Fibroblast of skin of back (primary cell): Measurements from ENCODE around the gene CPEB1. TPM values are rescaled to one million over a fixed set of nuclear protein-coding genes. Genes with fewer than 3 reads are reported as not detected.

Experiments
- DNase-seq: peaks from one replicate; pipeline ENCODE4 v3.0.0-alpha.2; 2013
- polyA plus RNA-seq, 2 experiments: library from polyadenylated mRNA; unstranded; fragments of 120-200 nt; gene quantifications; one replicate each; pipeline ENCODE4 v1.2.1, GENCODE V29; 2013; ENCODE audit not compliant: insufficient read length in 2 of 2

CPEB1 gene
- 1.7 TPM for polyA plus RNA-seq (2013, experiment 1 of 2; ENCODE audit: insufficient read length)
- 0.73 TPM for polyA plus RNA-seq (2013, experiment 2 of 2; ENCODE audit: insufficient read length)

- peak; percentile 35 for DNase-seq
Measured at GRCh38 chr15:82647045-82647834, at the start of gene CPEB1. CPEB1 (minus strand) TSS chr15:82647363; CDS start chr15:82628459, 18,904 bp downstream.

DNA sequence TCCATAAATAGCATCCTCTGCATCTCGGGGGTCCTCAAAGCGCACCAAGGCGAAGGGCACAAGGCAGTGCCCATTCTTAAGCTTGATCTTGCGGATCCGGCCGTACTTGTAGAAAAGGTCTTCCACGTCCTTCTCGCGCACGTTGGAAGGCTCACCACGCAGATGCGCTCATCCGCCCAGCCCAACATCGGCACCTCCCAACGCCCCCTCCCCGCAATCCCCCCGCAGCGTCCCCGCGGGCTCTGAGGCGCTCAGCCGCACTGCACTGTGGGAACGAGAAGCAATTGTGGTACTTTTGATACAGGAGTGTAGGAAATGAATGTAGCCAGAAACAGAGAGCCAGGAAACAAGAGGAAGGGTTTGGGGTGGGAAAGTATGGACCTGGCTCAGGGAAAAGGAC, 45.0 kb upstream of the CPEB1 start:
- no peak for DNase-seq

DNA sequence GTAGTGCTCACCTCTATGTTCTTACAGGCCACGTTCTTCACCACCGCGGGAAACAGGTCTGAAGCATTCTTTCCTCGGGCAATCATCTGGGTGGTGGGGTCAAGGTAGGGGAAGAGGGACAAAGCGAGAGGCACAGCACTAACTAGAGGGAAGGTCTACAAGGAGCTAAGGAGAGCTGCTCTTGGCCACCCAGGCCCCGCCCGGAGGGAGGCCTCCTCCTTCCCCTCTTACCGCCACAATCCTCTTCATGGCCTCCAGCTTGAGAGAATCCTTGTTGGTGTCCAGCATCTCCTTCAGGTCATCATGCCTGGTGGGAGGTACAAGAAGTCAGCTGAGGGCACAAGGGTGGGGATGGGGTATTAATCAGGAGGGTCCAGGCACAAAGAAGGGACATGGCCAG, 42.0 kb upstream of the CPEB1 start:
- no peak for DNase-seq

- DNase-seq, result no peak
Measured at GRCh38 chr15:82688691-82689090, 41.5 kb upstream of the CPEB1 start.

- DNase-seq, result no peak
Measured at GRCh38 chr15:82681371-82681770, 34.2 kb upstream of the CPEB1 start.

DNA sequence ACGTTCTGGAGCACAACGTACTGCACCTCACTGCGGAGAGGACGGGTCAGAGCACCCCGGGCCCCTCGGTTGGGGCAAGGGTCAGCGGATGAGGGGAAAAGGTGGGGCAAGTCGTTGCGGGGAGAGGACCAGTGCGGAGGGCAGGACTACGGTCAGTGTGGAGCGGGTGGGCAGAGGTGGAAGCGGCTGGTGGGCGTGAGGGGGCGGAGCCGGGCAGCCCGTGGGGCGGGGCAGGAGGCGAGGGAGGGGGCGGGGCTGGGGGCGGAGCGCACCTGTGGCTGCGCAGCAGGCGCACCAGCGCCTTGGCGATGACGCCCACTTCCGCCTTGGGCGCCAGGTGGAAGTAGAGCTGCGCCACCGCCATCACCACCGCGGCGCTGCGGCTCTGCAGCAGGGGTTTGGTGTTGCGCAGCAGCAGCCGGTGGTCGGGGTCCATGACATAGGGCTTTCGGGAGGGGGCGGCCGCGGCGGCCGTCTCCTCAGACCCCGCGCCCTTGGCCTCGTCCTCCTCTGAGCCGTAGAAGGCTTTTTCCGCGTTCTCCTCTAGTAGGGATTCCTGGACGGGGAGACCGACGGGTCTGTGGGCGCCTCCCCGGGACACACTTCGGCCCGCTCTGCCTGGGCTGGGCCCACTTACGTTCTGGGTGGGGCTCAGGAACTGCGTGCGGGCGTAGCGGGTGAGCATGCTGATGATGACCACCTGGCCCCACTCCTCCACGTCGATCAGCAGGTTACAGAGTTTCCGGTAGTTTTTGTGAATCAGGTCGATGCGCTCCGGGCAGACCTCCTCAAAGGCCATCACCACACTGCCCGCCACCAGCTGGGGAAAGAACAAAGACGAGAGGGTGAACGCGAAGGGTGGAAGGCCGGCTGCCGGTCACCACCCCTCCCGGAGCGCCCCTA, 33.3 kb upstream of the CPEB1 start:
- DNase-seq, result no peak

DNA sequence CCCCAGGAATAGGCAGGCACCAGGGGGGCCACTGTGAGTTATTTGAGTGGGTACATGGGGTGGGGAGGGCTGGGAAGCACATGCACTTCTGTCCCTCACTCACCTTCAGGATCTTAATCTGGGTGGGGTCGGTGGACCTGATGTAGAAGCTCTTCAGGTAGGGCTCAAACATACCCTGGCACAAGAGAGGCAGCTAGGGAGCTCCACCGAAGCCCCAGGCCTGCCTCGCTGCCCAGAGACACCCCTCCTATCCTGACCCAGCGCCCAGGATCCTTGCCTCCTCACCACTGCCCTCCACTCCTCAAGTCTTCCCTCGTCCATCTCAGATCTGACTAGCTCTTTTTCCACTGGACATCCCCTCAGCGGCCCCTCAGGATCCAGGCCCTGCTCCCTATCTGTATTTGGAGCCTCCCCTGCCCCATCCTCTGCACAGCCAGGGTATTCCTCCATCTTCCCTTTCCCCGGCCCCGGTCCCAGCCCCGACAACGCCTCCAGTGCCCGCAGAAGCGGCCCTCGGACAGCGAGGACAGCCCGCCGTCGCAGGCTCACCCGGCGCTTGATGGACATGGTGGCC, 32.5 kb upstream of the CPEB1 start:
- DNase-seq, result no peak

DNA sequence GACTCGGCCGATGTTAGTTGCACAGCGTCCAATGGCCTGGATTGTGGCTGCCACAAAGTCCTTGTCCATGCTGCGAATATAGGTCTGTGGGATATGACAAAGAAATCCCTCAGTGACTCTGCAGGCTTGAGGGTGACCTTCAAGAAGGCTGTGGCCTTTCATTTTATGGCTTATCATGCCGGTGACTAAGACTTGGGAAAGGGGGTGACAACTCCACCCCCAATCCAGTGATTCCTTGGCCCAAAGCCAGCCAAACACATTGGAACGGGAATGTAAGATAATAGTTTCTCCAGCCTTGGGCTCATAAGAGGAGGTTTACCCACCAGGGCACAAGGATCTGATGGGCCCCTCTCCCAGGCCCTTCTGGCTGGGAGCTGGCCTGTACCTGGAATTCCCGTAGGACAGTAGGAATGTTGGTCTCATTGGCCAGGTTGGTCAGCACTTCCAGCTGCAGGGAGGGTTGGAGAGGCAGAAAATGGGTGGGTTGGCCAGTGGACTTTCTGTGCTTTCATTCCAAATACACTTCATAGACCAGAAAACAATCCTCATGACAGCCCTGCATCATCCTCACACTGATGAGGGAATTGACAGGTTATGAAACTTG, 30.7 kb upstream of the CPEB1 start:
- no peak for DNase-seq

GRCh38 chr15:82674873-82675272, 27.7 kb upstream of the CPEB1 start:
- no peak for DNase-seq

DNA sequence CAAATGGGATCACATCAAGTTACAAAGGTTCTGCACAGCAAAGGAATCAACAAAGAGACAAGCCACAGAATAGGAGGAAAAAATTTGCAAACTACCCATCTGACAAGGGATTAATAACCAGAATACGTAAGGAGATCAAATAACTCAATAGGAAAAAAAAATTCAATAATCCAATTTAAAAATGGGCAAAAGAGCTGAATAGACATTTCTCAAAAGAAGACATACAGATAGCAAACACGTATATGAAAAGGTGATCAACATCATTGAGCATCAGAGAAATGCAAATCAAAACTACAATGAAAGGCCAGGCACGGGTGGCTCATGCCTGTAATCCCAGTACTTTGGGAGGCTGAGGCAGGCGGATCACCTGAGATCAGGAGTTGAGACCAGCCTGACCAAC, 23.5 kb upstream of the CPEB1 start:
- DNase-seq, result no peak

- no peak for DNase-seq
Measured at GRCh38 chr15:82666606-82667005, 19.4 kb upstream of the CPEB1 start.

DNA sequence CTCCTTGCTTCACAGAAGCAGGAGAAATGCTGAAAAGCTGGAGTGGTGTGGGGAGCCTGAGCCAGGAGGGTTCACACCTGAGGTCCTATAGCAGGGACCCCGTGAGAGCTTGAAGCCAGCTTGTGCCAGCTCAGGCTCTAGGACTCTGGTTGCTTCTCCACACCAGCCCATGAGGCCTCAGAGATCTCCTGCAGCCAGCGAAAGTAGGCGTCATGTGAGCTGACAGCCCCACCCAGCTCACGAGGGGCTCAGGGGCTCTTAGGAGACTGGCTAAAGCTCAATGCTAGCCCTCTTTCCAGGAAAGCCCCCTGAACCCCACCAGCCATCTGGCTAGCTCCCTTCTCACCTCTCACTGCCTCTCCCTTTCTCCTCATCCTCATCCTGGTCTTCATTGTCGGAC, 16.9 kb upstream of the CPEB1 start:
- DNase-seq, result no peak

- DNase-seq, result peak; percentile 55
Measured at GRCh38 chr15:82663186-82663600, 16.0 kb upstream of the CPEB1 start.

DNA sequence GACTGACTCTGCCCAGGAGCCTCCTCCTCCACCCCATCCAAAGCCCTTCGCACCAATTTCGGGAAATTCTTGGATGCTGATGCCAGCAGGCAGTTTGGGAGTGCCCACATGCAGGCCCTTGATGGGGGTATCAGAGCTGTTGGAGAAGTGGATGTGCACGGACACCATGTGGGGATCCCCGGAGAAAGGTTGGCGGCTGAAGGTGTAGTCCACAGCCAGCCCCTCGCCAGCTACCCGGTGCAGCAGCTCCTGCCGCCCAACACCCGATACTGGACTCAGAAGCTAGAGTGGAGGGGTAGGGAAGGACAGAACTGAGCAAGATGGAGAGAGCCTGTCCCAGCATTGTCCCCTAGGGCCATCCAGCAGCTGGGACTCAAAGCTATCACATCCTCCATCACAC, 15.5 kb upstream of the CPEB1 start:
- no peak for DNase-seq

GRCh38 chr15:82660378-82660777, 13.2 kb upstream of the CPEB1 start:
- no peak for DNase-seq

- no peak for DNase-seq
Measured at GRCh38 chr15:82656641-82657266, 9.6 kb upstream of the CPEB1 start.

DNA sequence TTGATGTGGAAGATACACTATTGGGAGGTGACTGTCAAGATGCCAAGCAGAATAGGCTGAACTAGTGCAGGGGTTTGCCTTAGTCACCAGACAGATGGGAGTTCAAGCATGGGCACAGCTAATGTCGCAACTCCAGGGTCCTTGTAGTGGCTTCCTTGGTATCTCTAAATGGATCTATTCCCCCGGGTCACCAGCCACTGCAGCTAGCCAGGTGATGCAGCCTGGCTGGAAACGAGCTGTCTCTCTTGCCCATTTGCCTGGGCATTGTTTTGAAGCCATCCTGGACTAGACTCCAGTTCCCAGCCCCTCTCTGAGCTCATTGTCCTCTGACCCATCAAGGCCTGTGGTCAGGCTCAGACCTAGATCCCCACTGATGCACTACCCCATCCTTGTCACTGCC, 8.4 kb upstream of the CPEB1 start:
- no peak for DNase-seq

DNA sequence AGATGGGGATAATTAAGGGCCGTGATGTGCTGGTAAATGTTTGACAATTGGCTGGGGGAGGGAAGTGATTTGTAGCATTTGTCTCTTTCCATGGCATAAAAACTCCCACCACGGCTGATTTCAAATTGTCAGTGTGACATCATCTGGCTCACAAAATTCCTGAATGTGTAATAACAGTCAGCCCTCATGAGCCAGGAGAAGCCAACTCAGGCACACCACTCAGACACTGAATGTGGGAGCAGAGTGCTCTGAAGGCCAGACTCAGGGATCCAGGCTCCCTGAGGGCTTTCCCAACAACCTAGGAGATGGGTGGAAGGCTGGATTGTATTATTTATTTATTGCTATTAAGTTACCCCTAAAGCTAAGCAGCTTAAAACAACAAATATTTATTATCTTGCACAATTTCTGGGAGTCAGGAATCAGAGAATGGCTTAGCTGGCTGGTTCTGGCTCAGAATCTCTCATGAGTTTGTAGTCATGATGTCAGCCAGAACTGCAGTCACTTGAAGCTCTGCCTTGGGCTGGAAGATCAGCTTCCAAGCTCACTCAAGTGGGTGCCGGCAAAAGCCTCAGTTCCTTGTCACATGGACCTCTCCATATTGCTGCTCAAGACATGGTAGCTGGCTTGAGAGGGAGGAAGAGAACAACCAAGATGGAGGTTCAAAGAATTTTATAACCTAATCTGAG, 6.5 kb upstream of the CPEB1 start:
- DNase-seq, result no peak

DNA sequence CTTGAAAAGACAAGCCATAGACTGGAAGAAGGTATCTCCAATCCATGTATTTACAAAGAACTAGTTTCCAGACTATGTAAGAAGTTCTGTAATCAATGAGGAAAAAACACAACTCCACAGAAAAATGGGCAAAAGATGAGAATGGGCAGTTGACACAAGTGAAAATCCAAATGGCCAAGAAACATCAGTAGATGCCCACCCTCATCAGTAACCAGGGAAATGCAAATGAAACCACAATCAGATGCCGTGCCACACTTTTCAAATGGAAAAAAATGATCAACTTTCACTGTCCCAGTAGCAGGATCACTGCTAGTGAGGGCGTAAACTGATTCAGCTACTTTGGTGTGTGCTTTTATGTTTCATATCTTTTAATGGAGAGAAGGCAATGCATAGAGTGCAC, 4.5 kb upstream of the CPEB1 start:
- DNase-seq, result no peak

DNA sequence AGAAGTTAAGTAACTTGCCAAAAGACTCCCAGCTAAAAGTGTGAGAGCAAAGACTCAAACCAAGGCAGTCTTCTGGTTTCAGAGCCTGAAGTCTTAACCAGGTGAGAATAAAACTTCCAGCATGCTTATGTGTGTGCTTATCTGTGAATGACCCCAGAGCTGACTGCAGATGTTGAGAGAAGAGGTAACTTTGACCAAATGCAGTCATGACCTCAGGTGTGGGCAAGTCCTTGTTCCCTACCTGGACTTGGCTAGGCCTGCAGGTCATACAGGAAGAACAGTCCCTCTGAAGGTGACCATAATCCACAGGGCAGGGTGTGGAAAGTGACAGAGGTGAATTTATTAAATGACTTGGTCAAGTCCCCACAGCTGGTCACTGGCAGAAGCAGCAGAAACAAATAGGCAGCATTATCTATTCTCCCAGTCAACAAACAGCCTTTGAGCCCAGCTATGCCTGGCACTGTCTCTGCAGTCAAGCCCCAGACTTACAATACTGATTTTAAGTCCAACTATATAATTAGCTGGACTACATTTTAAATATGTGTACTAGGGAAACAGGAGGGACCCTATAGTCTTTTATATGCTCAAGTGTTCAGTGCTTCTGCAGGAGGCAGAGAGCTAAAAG, 3.0 kb upstream of the CPEB1 start:
- DNase-seq, result no peak
